Measurements from ENCODE around the gene DPYSL3.
A peak's percentile ranks its signal among the peaks of the same experiment; 100 is the strongest.

The DPYSL3 gene

DNA sequence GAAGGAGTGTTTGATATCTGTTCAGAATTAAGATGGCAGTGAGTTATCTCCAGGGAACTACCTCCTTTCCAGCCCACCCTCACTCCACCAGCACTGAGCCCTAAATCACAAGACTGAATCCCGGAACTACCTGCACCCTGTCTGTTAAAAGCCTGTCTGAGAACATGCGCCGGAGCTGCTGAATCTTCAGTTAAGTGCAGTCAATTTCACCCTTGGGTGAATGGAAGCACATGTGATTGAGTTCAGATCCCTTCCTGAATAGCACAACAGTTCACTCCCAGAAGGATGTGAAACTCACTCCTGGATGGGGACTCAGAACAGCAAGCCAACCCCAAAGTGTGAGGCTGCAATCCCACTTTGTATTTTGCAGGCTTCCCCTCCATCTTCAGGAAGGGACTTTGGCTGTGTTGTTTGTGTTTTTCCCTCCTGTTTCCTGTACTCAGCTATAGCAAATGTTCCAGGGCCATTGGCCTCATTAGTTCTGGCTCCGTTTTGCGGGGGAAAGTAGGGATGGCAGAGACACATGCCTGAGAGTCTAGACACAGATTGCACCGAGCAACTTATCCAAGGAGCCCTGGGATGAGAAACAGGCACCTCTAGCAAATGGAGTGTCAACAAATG lies 43.4 kb downstream of the DPYSL3 start:
- TF ChIP-seq CTCF (IDR thresholded peaks at IDR 0.05; ENCODE audit: poor library complexity, severe bottlenecking), result no peak
- H3K27ac ChIP-seq (ENCODE audit: poor library complexity, severe bottlenecking), result no peak overlapping the region
- H3K4me1 ChIP-seq (ENCODE audit: insufficient read depth, poor library complexity, severe bottlenecking), result no peaks in the 10 kb centered on the region
- H3K9me3 ChIP-seq (ENCODE audit: severe bottlenecking), result no peaks in the 10 kb centered on the region
- no peak overlapping the region for H3K4me3 ChIP-seq (ENCODE audit: severe bottlenecking)
- DNase-seq (ENCODE audit: low spot score) (no peak), ATAC-seq (ENCODE audit: low read depth) (no peak)
- H3K27me3 ChIP-seq (ENCODE audit: insufficient read depth, poor library complexity, severe bottlenecking), result no peaks in the 10 kb centered on the region
- H3K36me3 ChIP-seq (ENCODE audit: low read depth), result no peaks in the 10 kb centered on the region

GRCh38 chr5:147465747-147466146 lies 44.1 kb downstream of the DPYSL3 start:
- no peaks in the 10 kb centered on the region for H3K9me3 ChIP-seq (ENCODE audit: severe bottlenecking)
- no peak for ATAC-seq (ENCODE audit: low read depth)
- no peak overlapping the region for H3K27ac ChIP-seq (ENCODE audit: poor library complexity, severe bottlenecking)
- no peaks in the 10 kb centered on the region for H3K36me3 ChIP-seq (ENCODE audit: low read depth)
- no peaks in the 10 kb centered on the region for H3K4me1 ChIP-seq (ENCODE audit: insufficient read depth, poor library complexity, severe bottlenecking)
- no peak overlapping the region for H3K4me3 ChIP-seq (ENCODE audit: severe bottlenecking)
- DNase-seq (ENCODE audit: low spot score), result no peak
- no peaks in the 10 kb centered on the region for H3K27me3 ChIP-seq (ENCODE audit: insufficient read depth, poor library complexity, severe bottlenecking)
- TF ChIP-seq CTCF (IDR thresholded peaks at IDR 0.05; ENCODE audit: poor library complexity, severe bottlenecking), result no peak

- Histone ChIP-seq H3K36me3 (ENCODE audit: low read depth) (no peaks in the 10 kb centered on the region), H3K27me3 (ENCODE audit: insufficient read depth, poor library complexity, severe bottlenecking) (no peaks in the 10 kb centered on the region), H3K4me1 (ENCODE audit: insufficient read depth, poor library complexity, severe bottlenecking) (no peaks in the 10 kb centered on the region), H3K27ac (ENCODE audit: poor library complexity, severe bottlenecking) (no peak overlapping the region), H3K4me3 (ENCODE audit: severe bottlenecking) (no peak overlapping the region), H3K9me3 (ENCODE audit: severe bottlenecking) (no peaks in the 10 kb centered on the region)
- peak; percentile 61 for TF ChIP-seq CTCF (IDR thresholded peaks at IDR 0.05; ENCODE audit: poor library complexity, severe bottlenecking)
- ATAC-seq (ENCODE audit: low read depth), result peak; percentile 57; the same call in 2 of the 3 replicates
- DNase-seq (ENCODE audit: low spot score), result no peak
These were observed 45.7 kb downstream of the DPYSL3 start for GRCh38 chr5:147464211-147464610.

GRCh38 chr5:147461915-147462314 lies 48.0 kb downstream of the DPYSL3 start:
- H3K4me1 ChIP-seq (ENCODE audit: insufficient read depth, poor library complexity, severe bottlenecking), result no peaks in the 10 kb centered on the region
- H3K36me3 ChIP-seq (ENCODE audit: low read depth), result no peaks in the 10 kb centered on the region
- H3K9me3 ChIP-seq (ENCODE audit: severe bottlenecking), result no peaks in the 10 kb centered on the region
- H3K4me3 ChIP-seq (ENCODE audit: severe bottlenecking), result no peak overlapping the region
- H3K27me3 ChIP-seq (ENCODE audit: insufficient read depth, poor library complexity, severe bottlenecking), result no peaks in the 10 kb centered on the region
- H3K27ac ChIP-seq (ENCODE audit: poor library complexity, severe bottlenecking), result no peak overlapping the region
- ATAC-seq (ENCODE audit: low read depth), result no peak
- DNase-seq (ENCODE audit: low spot score), result no peak
- no peak for TF ChIP-seq CTCF (IDR thresholded peaks at IDR 0.05; ENCODE audit: poor library complexity, severe bottlenecking)

- Histone ChIP-seq H3K4me3 (ENCODE audit: severe bottlenecking) (no peak overlapping the region), H3K27ac (ENCODE audit: poor library complexity, severe bottlenecking) (no peak overlapping the region), H3K4me1 (ENCODE audit: insufficient read depth, poor library complexity, severe bottlenecking) (no peaks in the 10 kb centered on the region), H3K27me3 (ENCODE audit: insufficient read depth, poor library complexity, severe bottlenecking) (peaks cover 1% of the 10 kb centered on the region), H3K36me3 (ENCODE audit: low read depth) (no peaks in the 10 kb centered on the region), H3K9me3 (ENCODE audit: severe bottlenecking) (no peaks in the 10 kb centered on the region)
- DNase-seq (ENCODE audit: low spot score), result no peak
- TF ChIP-seq CTCF (IDR thresholded peaks at IDR 0.05; ENCODE audit: poor library complexity, severe bottlenecking), result no peak
- ATAC-seq (ENCODE audit: low read depth), result no peak
These were observed 49.5 kb downstream of the DPYSL3 start for GRCh38 chr5:147460380-147460779.
